A549 treated with Mapracorat at 1 μM for 4 hours (cell line): ENCODE data around the gene ZFP64. TPM values are rescaled to one million over a fixed set of nuclear protein-coding genes. Genes with fewer than 3 reads are reported as not detected.

Experiments used
- total RNA-seq: library from RNA; stranded (reverse); fragments of 200-300 nt; extraction: Qiagen RNA extraction; gene quantifications from 5 replicates; pipeline ENCODE4 v1.2.3, GENCODE V29; 2022

ZFP64 gene
- total RNA-seq = 18.5 to 19.6 TPM (median 18.9 TPM) in 5 replicates

DNA sequence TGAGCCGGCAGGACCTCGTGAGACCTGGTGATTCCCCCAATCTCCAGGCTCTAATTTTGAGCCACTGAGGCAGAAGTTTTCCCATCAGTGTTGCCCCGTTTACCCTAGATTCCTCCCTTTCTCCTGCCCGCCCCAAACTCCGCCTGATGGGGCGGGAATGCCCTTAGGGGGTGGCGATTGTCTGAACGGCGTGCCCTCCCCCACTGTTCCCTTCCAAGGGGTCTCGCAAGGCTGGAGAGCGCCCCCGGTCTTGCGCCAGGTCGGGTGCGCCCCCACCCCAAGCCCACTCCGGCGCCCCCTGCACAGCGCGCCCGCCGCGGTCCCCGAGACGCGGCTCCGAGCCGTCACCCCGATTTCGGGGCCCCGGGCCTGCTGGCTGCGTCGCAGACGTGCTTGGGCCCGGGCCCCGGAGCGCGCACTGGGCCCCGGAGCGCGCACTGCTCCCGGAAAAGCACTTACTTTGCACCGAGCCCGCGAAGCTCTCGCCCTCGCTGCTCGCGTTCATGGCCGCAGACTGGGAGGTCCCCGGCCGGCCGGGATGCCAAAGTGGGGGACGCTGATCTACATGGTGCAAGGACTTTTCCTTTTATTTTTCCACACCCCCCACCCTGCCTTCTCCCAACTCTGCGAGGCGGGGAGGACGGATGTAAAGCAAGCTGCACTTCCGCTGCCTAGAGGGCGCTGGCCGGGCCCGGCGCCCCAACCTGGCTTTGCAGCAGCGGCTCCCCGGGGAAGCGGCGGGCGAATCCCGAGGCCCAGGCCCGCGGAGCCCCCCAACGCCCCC is at the start of gene ZFP64:
Gene ZFP64 (minus strand): TSS at position 648 of the 784 bp plus-strand sequence. CDS start 143 bp downstream, at position 505.

